T-helper 9 cell (primary cell): ENCODE measurements around the gene MCHR1.
"Not testable (repeated sequence)": the region's sequence is repeated elsewhere in the genome, so short reads cannot be mapped to it uniquely, and the experiment has no call there.

ENCODE experiments used
- DNase-seq: peaks from one replicate; pipeline ENCODE4 v3.0.0-alpha.2; 2020

Gene MCHR1

GRCh38 chr22:40656651-40657050 is 22.6 kb upstream of the MCHR1 start:
- not testable (repeated sequence) for DNase-seq

- no peak for DNase-seq
These were observed 20.1 kb upstream of the MCHR1 start for GRCh38 chr22:40659166-40659565.

DNA sequence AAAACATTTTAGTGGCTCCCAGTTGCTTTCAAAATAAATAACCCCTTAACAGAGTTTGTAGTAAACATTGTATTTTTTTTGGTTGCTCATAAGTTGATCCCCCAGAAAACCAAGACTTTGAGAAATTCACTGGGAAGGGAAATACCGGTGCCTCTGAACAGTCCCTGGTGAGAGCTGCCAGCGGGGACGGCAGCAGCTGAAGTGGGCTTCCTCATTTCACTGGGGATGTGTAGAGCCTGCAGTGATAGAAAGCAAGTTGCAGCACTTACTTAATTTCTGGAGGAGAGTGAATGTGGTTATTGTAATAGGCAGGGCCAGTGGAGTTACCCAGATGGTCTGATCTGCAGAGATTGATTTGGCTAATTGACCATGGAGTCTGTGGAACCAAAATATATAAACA is 18.6 kb upstream of the MCHR1 start:
- DNase-seq: no peak

- DNase-seq: no peak
These were observed 17.6 kb upstream of the MCHR1 start for GRCh38 chr22:40661671-40662070.

GRCh38 chr22:40665312-40665711 is 14.0 kb upstream of the MCHR1 start:
- DNase-seq: no peak

DNA sequence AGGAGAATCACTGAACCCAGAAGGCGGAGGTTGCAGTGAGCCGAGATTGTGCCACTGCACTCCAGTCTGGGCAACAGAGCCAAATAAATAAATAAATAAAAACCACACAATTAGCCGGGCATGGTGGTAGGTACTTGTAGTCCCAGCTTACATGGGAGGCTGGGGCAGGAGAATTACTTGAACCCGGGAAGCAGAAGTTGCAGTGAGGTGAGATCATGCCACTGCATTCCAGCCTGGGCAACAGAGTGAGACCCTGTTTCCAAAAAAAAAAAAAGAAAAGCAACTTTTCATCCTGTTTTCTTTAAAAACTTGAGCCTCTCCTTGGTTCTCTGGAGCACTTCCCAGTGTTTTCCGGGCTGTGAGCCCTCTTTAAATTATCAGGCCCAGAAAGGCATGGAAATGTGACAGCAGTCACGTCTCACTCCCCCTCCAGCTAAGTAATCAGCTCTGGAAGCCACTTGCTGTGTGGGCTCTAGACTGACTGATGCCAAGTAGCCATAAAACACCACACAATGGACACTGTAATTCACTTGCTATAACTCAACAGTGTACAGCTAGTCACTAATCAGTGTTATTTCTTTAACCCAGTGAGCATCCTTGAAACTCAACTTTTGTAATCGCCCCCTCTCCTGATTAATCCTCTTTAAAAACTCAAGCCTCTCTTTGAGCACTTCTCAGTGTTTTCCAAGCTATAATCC is 13.0 kb upstream of the MCHR1 start:
- DNase-seq: no peak

- DNase-seq: no peak
These were observed 10.5 kb upstream of the MCHR1 start for GRCh38 chr22:40668611-40669411.

GRCh38 chr22:40670058-40670457 is 9.2 kb upstream of the MCHR1 start:
- no peak for DNase-seq

- no peak for DNase-seq
These were observed 7.9 kb upstream of the MCHR1 start for GRCh38 chr22:40671369-40671768.

GRCh38 chr22:40671796-40672360 is 7.4 kb upstream of the MCHR1 start:
- no peak for DNase-seq

DNA sequence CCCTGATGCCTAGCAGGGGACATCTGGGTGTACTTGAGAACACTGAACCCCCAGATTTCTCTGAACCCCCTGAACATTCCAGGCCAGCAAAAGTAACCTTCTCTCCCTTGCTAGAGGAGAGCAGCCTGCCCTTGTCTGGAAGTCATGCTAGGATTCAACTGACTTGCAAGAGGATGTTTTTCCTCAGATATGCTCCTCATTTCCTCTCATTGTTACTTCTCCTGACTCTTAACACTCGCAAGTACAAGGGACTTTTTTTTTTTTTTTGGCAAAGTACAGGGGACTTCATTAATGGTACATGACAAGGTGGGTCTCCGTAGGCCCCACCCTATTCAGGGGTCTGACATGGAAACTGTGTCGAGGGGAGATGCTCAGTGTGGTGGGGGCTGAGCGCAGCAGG is 6.3 kb upstream of the MCHR1 start:
- no peak for DNase-seq

- no peak for DNase-seq
These were observed 5.0 kb upstream of the MCHR1 start for GRCh38 chr22:40674274-40674673.

- DNase-seq: not testable (repeated sequence)
These were observed 3.1 kb upstream of the MCHR1 start for GRCh38 chr22:40676166-40676565.

GRCh38 chr22:40676644-40677043 is 2.6 kb upstream of the MCHR1 start:
- DNase-seq: no peak

DNA sequence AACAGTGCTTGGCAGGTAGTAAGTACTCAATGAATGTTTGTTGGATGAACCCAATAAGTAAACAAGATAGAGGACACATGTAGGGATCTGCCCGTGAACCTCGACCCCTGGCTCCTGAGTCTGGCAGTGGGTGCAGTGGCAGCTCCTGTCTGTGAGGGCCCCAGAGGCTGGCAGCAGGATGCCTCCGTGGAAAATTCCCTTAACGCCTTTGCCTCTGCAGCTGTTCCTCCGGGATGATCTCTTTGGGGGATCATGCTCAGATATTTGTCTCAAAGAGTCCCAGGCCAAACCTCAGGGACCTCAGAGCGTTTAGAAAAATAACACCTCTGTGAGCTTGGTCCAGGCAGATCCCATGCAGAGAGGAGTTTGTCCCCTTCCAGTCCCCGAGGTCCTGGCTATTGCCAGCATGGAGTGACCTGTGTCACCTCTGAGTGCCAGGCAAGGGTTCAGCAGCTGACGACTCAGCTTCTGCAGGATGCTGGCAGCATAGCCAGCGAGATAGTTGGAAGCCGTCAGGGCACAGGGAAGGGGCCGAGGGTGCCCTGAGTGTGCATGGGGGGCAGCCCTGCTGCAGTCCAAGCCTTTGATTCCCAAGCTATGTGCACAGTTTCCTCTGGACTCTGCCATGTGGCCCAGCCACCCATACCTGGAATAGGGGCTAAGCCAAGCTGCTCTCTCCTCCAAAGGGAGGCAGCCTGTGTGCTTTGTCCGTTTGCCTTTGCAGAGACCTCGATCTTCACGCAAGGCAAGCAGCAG is 613 bp upstream of the MCHR1 start:
- no peak for DNase-seq

DNA sequence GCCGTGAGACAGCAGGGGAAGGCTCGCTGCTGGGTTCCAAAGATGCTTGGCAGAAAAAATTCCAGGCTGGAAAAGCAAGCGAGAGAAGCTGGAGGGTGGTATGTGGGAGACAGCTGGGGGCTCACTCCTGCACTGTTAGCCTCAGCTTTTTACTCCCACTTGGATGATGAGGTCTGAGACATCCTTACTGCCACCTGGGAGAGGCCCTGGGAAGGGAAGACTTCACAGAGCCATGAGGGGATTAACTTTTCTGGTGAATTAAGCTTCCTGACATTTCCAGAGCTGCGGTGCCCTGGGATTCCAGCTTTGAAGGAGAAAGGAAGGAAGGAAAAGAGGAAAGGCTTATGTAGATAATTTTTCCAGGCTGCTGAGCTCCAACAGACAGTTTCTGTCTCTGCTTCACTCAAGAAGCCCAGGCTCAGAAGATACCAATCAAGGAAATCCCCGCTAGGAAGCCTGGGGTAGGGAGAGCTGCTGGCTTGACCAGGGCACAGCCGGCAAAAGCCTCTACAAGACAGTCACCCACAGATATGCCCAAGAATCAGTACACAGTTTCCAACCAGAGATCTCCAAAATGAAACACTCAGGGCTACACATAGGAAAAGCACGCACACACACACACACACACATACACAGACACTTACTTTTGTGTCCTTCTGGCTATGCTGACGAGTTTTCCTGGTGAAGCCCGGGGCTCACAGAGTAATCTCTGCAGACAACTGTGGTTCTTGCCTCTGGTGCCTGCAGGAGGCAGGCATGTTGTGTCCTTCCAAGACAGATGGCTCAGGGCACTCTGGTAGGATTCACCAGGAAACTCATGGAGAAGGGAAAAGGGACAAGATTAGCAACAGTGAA is 907 bp downstream of the MCHR1 start:
- no peak for DNase-seq

DNA sequence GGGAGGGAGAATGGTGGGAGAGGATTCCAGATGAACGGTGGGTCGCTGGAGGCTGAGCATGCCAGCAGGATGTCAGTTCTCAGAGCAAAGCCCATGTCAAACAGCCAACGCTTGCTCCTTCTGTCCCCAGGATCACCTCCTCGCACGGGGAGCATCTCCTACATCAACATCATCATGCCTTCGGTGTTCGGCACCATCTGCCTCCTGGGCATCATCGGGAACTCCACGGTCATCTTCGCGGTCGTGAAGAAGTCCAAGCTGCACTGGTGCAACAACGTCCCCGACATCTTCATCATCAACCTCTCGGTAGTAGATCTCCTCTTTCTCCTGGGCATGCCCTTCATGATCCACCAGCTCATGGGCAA is 1.5 kb downstream of the MCHR1 start:
- DNase-seq: no peak

GRCh38 chr22:40681451-40681850 is 2.2 kb downstream of the MCHR1 start:
- no peak for DNase-seq

DNA sequence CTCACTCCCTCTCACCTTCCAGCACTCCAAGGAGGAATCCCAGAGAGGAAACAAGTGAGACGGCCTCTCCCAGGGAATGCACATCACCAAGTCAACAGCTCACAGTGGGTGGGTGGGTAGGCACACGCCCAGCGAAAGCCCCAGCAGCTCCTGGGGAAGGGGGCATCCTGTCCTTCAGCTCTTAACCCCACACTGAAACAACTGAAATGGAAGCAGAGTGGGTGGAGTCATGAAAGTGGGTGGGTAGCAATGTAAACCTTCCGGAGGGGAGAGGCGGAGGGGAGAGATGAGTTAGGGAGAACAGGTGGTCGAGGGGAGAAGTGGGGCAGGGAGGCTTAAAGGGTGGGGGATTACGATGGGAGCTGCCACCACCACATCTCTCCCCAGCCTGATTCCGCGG is 5.4 kb downstream of the MCHR1 start:
- no peak for DNase-seq

DNA sequence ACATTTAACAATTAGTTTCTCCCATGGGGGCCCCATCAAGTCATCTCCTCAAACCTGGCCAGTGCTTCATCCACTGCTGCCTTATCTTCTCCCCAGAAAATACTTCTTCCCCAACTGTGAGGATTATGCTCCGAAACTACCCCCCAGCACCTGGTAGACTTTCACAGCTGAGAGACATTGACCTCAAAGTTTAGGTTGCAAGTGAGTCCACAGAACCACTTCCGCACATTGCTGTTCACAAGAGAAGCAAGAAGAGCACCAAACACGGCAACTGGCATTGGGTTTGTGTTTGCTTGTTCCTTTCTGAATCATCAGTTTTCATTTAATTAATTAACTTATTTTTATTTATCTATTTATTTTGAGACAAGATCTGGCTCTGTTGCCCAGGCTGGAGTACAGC is 6.1 kb downstream of the MCHR1 start:
- no peak for DNase-seq

GRCh38 chr22:40687706-40688105 is 8.4 kb downstream of the MCHR1 start:
- DNase-seq: no peak

GRCh38 chr22:40690370-40690769 is 11.1 kb downstream of the MCHR1 start:
- no peak for DNase-seq
